Ovary (tissue), 9 donors: ENCODE data around the gene PANK2. TPM values are rescaled to one million over a fixed set of nuclear protein-coding genes. Genes with fewer than 3 reads are reported as not detected.
"Not testable (repeated sequence)": the region's sequence is repeated elsewhere in the genome, so short reads cannot be mapped to it uniquely, and the experiment has no call there.

Experiments
- DNase-seq, 5 donors: peaks; one replicate each; pipeline ENCODE4 v3.0.0-alpha.2; 2019 to 2020
- H3K27ac ChIP-seq, 2 donors: fragments of 200-600 bp; one replicate each; pipeline versions ENCODE4 v1.5.1 to v1.8.0; 2019 to 2022
- H3K27me3 ChIP-seq: fragments of 200-600 bp; one replicate; pipeline ENCODE4 v1.8.0; 2022
- H3K36me3 ChIP-seq: fragments of 200-600 bp; sonication (generic); one replicate; pipeline ENCODE4 v1.5.1; 2019
- H3K4me1 ChIP-seq: one replicate; pipeline ENCODE4 v1.8.1; 2013; ENCODE audit warnings: mild to moderate bottlenecking, moderate library complexity; ENCODE audit not compliant: insufficient read depth
- H3K4me3 ChIP-seq: fragments of 200-600 bp; sonication (generic); one replicate; pipeline ENCODE4 v1.5.1; 2017
- H3K9me3 ChIP-seq, 2 donors: fragments of 200-600 bp in 1 of 2; sonication (generic) in 1 of 2; one replicate each; pipeline versions ENCODE4 v1.5.1 to v1.8.1; 2013 to 2019; ENCODE audit warnings: mild to moderate bottlenecking in 1 of 2, moderate library complexity in 1 of 2
- CTCF ChIP-seq, 3 donors: fragments of 450-650 bp in 2 of 3; fragments of 200-600 bp in 1 of 3; IDR thresholded peaks; one replicate each; pipeline versions ENCODE4 v1.5.1 to v1.8.0; 2016 to 2022; ENCODE audit warnings: antibody characterized with exemption in 3 of 3, mild to moderate bottlenecking in 1 of 3
- EP300 ChIP-seq: sonication (generic); formaldehyde crosslinking; IDR thresholded peaks from one replicate; pipeline ENCODE4 v1.6.1; 2017; ENCODE audit warnings: antibody characterized with exemption
- POLR2A ChIP-seq: fragments of 450-650 bp; IDR thresholded peaks from one replicate; pipeline ENCODE4 v1.6.1; 2017; ENCODE audit warnings: antibody characterized with exemption, mild to moderate bottlenecking, moderate library complexity
- WGBS, 3 donors: extraction: QIAGEN DNeasy Blood & Tissue Kit in 1 of 3; methylation state at CpG; one replicate each; pipeline versions ENCODE4 v1.1.5 to v1.1.7; 2013 to 2017; 5-methylcytosine and 5-hydroxymethylcytosine counted together
- intact Hi-C, 4 donors: fragments of 100-400 bp; cut with DNase I; formaldehyde crosslinking; loops; one replicate each; pipeline versions ENCODE4 v1.11.0 to v1.15.1; 2022 to 2023
- polyA plus RNA-seq, 2 donors: library from polyadenylated mRNA; stranded (reverse); fragments of 200-250 nt in 1 of 2; fragments of 350-450 nt in 1 of 2; fragmentation: Illumina TruSeq in 1 of 2; extraction: RNeasy Lipid Tissue Mini Kit (QIAGEN cat#74804) in 1 of 2; gene quantifications; one replicate each; pipeline ENCODE4 v1.2.3, GENCODE V29; 2013 to 2014
- total RNA-seq, 7 donors: library from RNA; depleted of rRNA in 2 of 7; stranded (reverse); fragments of >200 nt in 2 of 7; fragmentation: NEBNext Ultra II Directional in 3 of 7; extraction: Animal tissue kit (Norgen Biotek cat#: 25700) in 3 of 7; gene quantifications; one replicate each; pipeline versions ENCODE4 v1.1.0 to v1.2.4, GENCODE V29; 2016 to 2023
- donor health status: DM: no; HTN: no; CAD: no; lungs with moderate emphysema.
- donor health status: DM: no; HTN: no; CAD: no.
- donor health status: Bipolar disorder and iron deficiency.
- donor health status: DM: yes; HTN: yes; CAD: no.
- donor health status: DM: no; HTN: no; CAD: no.
- donor health status: DM: yes; HTN: yes; CAD: no.

Gene PANK2
- total and polyA plus RNA-seq, 9 donors, result 20.0 to 39.5 (median 33.9) TPM

- H3K4me1 ChIP-seq, result peaks cover 26% of the 10 kb centered on the region
- no peak overlapping the region for H3K4me3 ChIP-seq
- no peaks in the 10 kb centered on the region for H3K9me3 ChIP-seq
- TF ChIP-seq EP300, result no peak
- TF ChIP-seq POLR2A, result no peak
- TF ChIP-seq CTCF (IDR thresholded peaks at IDR 0.05), result no peak
- WGBS, 3 donors, result 54 to 60% (median 56%) methylated on average over 9 of the region's 9 CpGs
- DNase-seq, result no peak
- intact Hi-C loops, result no loop called here
- no peaks in the 10 kb centered on the region for H3K36me3 ChIP-seq
- H3K27me3 ChIP-seq, result no peaks in the 10 kb centered on the region
- no peak overlapping the region for H3K27ac ChIP-seq
Observed at GRCh38 chr20:3901706-3902440, 12.7 kb downstream of the PANK2 start.

GRCh38 chr20:3902446-3902845, 13.3 kb downstream of the PANK2 start:
- no peak for DNase-seq
- no peaks in the 10 kb centered on the region for H3K9me3 ChIP-seq
- no peaks in the 10 kb centered on the region for H3K27me3 ChIP-seq
- peaks cover 25% of the 10 kb centered on the region for H3K4me1 ChIP-seq
- H3K27ac ChIP-seq, result no peak overlapping the region
- no peak for TF ChIP-seq EP300
- no peak for TF ChIP-seq CTCF (IDR thresholded peaks at IDR 0.05)
- TF ChIP-seq POLR2A, result no peak
- intact Hi-C loops, result no loop called here
- WGBS, 3 donors, result 88 to 93% (median 90%) methylated on average over 5 of the region's 5 CpGs
- no peak overlapping the region for H3K4me3 ChIP-seq
- no peaks in the 10 kb centered on the region for H3K36me3 ChIP-seq

GRCh38 chr20:3904224-3904623, 15.0 kb downstream of the PANK2 start:
- Histone ChIP-seq H3K27ac (no peak overlapping the region), H3K4me1 (peaks cover 23% of the 10 kb centered on the region), H3K27me3 (no peaks in the 10 kb centered on the region), H3K9me3 (no peaks in the 10 kb centered on the region), H3K4me3 (no peak overlapping the region), H3K36me3 (no peaks in the 10 kb centered on the region)
- TF ChIP-seq CTCF (IDR thresholded peaks at IDR 0.05) (no peak), EP300 (no peak), POLR2A (no peak)
- intact Hi-C loops, result no loop called here
- WGBS, 3 donors, result 19 to 31% (median 27%) methylated on average over 2 of the region's 2 CpGs
- no peak for DNase-seq

- no peak overlapping the region for H3K4me3 ChIP-seq
- no peaks in the 10 kb centered on the region for H3K27me3 ChIP-seq
- TF ChIP-seq EP300 (no peak), CTCF (IDR thresholded peaks at IDR 0.05) (no peak), POLR2A (no peak)
- 71 to 77% (median 74%) methylated on average over 5 of the region's 5 CpGs for WGBS, 3 donors
- no peak overlapping the region for H3K27ac ChIP-seq
- DNase-seq, result no peak
- H3K36me3 ChIP-seq, result no peaks in the 10 kb centered on the region
- intact Hi-C loops, result no loop called here
- no peaks in the 10 kb centered on the region for H3K9me3 ChIP-seq
- peaks cover 23% of the 10 kb centered on the region for H3K4me1 ChIP-seq
Observed at GRCh38 chr20:3904857-3905256, 15.7 kb downstream of the PANK2 start.

GRCh38 chr20:3906744-3907721, 17.8 kb downstream of the PANK2 start:
- H3K4me3 ChIP-seq, H3K36me3 ChIP-seq, DNase-seq, H3K27ac ChIP-seq, H3K9me3 ChIP-seq, H3K27me3 ChIP-seq, intact Hi-C loops: not testable (repeated sequence)
- H3K4me1 ChIP-seq, result peaks cover 18% of the 10 kb centered on the region
- 86 to 87% (median 87%) methylated on average over 17 of the region's 17 CpGs for WGBS, 3 donors
